NCI-H146 treated with DMSO at 0.1 percent for 48 hours (cell line): ENCODE measurements around the gene NAA10.

Source experiments
- DNase-seq: peaks from one replicate; lab custom pipeline; 2025; ENCODE audit not compliant: unreplicated experiment; lab: John Stamatoyannopoulos, UW

NAA10 gene

DNA sequence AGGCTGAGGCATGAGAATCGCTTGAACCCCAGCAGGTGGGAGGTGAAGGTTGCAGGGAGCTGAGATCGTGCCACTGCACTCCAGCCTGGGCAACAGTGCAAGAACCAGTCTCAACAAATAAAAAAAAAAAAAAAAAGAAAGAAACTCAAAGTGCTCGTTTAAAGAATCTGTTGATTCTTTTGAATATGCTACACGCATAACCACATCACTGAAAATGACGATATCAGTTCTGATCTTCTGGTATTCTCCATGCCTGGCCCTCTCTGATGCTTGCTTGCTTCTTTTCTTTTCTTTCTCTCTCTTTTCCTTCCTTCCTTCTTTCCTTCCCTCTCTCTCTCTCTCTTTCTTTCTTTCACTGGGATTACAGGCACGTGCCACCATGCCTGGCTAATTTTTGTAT is 23.0 kb downstream of the NAA10 start:
- DNase-seq = no peak

DNA sequence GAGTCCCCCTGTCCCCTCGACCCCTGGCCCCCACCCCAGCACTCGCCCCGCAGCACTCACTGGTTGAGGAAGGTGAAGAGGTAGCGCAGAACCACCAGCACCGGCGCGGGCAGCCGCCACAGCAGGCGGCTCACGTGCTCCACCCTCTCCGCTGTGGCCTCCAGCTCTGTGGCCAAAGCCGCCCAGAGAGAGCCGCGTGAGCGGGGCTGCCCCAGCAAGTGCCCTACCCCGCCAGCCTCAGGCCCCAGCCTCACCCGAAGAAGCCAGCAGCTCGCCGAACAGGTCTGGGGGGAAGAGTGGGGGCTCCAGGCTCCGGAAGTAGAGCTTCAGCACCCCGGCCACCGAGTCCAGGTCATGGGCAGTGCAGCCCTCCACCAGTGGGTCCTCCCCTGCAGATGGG is 24.4 kb downstream of the NAA10 start:
- no peak for DNase-seq

DNA sequence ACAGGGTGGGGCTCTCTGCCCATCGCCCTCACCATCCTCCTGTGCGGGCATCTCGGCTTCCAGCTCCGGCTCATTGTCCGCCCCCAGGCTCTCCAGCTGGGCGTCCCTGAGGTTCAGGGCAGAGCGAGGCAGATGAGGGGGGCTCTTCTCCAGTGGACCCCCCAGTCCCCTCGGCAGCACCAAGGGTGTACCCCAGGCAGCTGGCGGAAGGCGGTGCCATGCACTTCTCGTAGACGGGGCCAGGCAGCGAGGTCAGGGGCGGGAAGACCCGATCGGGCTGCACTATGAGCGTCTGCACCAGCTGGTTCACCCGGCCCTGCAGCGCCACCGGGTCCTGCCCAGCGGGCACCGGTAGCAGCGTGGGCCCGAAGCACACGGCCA is 24.9 kb downstream of the NAA10 start:
- DNase-seq = no peak

DNA sequence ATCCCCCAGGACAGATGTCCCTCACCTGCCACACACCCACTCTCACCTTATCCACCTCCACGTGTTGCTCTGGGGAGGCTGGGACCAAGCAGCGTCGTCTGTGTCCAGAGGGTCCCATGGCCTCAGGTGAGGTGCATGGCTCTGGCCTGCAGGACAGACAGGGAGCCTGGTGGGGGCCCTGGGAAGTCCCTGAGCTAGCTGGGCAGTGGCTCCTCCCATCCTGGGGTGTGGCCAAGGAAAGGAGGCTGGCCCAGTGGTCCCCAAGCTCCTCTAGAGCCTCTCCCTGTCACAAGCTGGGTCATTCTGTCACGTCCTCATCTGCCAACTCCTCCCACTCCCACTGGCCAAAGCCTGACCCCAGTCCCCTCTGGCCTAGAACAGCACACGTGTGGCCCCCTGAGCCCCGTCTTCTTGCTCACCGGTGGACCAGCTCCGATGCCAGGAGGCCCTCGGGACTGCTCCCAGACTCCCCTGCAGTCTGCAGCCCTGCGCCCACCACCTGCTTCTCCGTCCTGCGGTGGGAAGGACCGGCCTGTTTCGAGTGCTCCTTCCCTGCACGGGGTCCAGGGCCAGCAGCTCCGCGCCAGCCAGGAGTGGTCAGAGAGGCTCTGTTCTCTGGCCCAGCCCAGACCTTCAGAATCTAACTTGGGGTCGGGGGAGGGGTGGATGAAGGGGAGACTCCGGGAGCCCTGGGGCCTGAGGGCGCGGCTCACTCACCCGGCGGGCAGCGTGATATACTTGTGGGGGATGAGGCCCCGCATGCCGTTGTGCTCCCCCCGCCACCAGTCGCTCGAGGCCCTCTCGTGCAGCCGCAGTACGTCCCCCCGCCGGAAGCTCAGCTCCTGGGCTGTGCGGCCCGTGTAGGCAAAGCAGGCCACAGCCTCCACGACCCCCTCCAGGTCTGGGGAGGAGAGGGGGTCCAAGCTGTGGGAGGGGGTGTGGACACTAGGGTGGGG is 25.5 kb downstream of the NAA10 start:
- DNase-seq = no peak

DNA sequence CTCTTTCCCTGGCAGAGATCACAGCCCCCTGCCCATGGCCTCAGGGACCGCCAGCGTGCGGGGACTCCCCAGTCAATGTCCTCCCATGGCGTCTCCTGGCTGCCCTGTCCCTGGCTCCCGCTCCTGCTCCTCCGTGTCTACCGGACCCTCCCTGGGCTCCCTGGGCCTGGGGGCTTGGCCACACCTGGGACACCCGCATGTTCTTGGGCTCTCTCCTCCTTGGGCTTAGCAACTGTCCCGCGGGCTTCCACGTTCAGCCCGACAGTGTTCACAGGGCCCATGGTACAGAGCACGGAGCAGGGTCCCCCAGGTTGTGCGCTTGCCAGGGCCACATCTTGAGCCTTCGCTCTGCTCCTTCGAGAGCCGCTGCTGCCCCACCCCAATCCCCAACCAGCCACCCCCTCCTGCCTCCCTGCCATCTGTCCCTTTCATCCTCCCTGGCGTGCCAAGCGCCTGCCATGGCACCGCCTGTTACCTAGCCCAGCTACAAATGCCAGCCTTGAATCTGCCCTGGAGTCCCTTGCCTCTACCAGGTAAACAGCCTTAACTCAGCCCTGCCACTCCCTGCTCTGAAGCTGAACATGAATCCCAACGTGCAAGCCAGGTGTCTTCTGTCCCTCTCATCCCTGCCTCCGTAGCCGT is 26.5 kb downstream of the NAA10 start:
- no peak for DNase-seq

DNA sequence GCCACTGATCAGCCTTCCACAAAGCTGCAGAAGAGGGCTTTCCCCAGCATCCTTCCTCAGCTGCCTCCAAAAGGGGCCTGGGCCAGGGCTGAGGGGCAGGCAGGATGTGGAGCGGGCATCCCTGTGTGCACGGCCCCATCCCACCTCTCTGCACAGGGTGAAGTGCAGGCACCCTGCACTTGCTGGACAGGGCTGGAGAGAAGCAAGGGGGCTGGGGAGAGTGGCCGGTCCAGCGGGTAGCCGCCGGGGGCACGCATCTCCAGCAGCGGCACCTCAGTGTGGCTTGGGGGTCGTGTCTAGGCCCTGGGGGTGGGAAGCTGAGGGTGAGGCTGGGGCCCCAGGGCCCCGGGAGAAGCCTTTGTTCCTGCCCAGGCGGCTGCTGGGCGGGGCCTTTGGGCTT is 27.4 kb downstream of the NAA10 start:
- no peak for DNase-seq

DNA sequence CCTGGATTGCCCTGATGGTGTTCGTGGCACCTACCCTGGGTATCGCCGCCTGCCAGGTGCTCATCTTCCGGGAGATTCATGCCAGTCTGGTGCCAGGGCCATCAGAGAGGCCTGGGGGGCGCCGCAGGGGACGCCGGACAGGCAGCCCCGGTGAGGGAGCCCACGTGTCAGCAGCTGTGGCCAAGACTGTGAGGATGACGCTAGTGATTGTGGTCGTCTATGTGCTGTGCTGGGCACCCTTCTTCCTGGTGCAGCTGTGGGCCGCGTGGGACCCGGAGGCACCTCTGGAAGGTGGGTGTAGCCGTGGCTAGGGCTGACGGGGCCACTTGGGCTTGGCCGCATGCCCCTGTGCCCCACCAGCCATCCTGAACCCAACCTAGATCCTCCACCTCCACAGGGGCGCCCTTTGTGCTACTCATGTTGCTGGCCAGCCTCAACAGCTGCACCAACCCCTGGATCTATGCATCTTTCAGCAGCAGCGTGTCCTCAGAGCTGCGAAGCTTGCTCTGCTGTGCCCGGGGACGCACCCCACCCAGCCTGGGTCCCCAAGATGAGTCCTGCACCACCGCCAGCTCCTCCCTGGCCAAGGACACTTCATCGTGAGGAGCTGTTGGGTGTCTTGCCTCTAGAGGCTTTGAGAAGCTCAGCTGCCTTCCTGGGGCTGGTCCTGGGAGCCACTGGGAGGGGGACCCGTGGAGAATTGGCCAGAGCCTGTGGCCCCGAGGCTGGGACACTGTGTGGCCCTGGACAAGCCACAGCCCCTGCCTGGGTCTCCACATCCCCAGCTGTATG is 28.5 kb downstream of the NAA10 start:
- no peak for DNase-seq

DNA sequence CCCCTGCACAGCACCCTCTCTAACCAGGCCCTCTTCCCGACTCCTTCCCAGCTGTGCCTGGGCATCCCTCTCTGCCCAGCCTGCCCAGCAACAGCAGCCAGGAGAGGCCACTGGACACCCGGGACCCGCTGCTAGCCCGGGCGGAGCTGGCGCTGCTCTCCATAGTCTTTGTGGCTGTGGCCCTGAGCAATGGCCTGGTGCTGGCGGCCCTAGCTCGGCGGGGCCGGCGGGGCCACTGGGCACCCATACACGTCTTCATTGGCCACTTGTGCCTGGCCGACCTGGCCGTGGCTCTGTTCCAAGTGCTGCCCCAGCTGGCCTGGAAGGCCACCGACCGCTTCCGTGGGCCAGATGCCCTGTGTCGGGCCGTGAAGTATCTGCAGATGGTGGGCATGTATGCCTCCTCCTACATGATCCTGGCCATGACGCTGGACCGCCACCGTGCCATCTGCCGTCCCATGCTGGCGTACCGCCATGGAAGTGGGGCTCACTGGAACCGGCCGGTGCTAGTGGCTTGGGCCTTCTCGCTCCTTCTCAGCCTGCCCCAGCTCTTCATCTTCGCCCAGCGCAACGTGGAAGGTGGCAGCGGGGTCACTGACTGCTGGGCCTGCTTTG is 29.2 kb downstream of the NAA10 start:
- no peak for DNase-seq

DNA sequence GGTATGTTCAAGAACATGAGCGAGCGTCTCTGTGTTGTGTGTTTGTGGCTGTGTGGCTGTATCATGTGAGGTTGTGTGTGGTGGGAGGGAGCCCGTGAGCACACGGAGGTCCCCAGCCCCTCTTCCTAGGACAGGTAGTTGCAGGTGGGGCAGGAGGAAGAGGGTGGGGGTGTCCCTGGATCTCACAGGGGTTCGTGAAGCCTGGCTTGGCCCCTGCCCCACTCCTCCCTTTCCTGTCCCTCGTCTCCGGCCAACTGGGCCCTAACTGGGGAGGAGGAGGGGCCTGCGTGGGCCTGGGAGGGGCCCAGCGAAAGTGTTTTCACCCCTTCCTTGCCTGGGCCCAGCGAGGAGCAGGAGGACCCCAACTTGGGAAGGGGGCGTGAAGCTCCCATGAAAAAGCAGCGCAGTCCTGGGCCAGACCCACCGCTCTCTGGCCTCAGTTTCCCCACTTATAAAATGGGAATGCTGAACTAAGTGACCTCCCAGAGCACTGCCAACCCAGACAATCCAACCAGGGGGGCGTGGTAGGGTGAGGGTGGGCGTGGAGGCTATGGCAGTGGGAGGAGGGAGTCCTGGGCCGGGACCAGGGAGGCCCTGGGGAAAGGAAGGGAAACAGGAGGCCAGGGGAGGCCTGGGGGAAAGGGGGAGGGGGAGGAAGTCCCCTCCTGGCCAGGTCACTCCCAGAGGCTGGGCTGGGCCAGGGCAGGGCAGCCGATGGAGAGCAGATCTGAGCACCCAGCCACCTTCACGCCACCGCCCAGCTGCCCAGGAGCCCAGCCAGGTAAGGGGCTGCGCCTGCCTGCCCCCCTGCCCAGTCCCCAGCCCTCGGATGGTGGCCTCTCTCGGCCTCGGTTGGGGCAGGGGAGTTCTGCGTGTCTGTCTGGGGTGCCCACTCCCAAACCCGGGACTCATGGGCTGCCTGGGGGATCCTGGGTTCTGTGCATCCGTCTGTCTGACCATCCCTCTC is 30.6 kb downstream of the NAA10 start, which contains the start of gene AVPR2:
Gene AVPR2, plus strand, starts transcription at position 683 of the 967 bp plus-strand sequence. CDS start 473 bp downstream, outside the sequence.
- DNase-seq = no peak

DNA sequence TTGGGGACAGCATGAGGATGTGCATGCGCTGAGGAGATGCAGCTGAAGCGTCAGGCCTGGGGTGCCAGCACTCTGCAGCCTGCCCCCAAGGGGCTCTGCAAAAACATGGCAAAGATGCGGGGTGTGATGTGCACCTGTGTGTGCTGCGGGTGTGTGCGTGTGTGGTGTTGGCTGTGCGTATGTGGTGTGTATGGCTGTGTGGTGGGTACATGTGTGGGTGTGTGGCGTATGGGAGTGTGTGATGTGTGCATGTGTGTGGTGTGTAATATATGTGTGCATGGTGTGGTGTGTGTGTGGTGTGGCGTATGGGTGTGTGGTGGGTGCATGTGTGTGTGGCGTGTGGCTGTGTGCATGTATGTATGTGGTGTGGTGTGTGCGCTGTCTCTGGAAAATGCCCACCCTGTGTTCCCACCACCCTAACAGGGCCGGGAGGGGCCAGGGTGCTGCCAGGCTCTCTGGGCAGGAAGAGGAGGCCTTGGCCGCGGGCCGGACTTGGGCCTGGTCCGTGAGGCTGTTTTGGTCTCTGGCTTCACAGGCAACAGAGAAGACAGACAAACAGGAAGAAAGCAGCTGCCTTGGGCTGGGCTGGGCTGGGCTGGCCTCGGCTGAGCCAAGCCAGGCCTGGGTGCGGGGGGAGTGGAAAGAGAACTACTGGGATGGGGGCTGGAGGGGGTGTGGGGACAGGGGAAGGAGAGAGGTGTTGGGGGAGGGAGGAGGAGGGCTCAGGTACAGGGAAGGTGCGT is 31.4 kb downstream of the NAA10 start:
- DNase-seq = no peak

DNA sequence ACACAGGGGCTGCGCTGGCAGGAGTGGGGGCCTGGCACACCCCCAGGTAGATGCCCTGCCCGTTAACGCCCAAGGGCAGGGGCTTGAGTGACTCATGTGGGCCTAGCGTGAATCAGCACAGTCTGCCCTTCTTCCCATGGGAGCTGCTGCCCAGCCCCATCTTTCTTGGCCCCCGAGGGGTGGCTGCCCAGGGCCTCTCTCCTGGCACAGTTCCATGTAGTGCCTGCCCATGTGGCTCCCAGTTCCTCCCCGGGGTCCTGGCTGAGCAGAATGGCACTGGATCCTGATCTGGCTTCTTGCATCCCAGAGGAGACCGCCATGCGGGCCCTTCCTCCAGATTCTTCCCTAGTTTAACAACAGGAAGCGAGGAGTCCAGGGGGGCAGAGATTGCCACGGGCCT is 32.5 kb downstream of the NAA10 start:
- no peak for DNase-seq

DNA sequence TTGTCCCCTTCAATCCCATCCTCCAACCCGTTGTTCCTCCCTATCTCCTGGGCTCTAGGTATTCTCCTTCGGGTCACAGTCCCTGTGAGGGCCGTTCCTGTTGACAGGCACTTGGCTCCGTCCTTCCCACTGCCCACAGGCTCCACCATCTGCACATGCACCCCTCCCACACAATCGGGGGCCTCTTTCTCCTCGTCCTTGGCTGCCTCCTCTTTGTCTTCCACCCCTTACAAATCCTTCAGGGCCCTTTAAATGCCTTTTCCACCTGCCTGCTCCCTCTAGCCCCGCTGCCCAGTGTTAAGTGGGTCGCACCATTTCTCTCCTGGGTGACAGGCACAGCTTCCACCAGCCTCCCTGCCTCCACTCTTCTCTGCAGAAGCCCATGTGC is 33.1 kb downstream of the NAA10 start:
- no peak for DNase-seq

DNA sequence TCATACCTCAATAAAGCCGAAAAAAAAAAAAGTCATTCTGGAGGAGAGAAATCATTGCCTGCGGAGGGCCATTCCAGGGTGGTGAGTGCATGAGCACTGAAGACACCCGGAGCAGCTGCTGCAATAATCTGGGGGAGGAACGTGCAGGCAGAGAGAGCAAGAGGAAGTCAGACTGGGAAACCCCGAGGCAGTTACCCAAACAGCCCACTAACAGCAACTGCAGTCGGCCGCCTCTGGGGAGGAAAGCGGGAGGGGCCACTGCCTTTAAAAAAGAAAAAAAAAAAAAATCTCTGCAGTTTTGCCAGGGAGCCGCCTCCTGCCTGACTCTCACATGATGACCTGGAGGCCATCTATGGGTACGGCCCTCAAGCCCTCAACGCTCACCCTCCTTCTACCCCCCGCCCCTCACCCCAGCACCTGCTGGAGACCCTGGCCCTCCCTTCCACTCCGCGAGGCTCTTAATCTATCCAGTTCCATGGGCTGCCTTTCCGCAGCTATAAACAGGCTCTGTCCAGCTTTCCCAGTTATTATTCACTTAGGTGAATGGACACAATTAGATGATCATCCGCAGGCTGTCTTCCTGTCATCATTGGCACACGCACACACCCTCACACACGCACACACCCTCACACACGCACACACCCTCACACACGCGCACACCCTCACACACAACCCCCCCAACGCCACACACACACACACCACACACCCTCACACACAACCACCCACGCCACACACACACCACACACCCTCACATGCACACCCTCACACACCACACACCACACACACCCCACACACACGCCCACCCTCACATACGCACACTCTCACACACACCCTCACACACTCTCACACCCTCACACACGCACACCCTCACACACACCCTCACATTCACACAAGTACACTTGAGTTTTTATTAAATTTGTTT is 33.7 kb downstream of the NAA10 start:
- DNase-seq = peak; percentile 54

DNA sequence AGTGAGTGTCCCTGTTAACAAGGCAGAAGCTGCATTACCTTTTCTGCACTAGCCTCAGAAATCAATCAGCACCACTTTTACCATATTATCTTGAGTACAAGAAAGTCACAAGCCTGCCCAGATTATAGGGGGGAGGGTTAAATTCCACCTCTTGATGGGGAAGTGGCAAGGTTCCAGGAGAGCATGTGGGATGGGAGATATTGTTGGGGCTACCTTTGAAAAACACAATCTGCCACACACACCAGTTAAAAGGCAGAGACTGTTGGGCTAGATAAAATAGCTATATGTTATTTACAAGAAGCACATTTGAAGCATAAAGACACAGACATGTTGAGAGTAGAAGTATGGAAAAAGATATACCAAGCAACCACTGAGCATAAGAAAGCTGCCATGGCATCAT is 36.9 kb downstream of the NAA10 start:
- DNase-seq = no peak

DNA sequence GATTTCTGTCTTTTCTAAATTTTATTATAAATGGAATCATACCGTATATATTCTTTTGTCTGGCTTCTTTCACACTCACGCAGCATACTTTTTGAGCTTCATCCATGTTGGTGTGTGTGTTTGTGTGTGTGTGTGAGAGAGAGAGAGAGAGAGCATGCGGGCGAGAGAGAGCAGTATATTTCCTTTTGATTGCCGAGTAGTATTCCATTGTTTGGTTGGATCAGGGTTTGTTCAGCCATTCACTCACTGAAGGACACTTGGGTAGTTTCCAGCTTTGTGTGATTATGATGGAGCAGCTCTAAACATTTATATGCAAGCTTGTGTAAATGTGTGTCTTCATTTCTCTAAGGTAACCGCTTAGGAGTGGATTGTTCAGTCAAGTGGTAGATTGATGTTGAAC is 45.7 kb downstream of the NAA10 start:
- no peak for DNase-seq

DNA sequence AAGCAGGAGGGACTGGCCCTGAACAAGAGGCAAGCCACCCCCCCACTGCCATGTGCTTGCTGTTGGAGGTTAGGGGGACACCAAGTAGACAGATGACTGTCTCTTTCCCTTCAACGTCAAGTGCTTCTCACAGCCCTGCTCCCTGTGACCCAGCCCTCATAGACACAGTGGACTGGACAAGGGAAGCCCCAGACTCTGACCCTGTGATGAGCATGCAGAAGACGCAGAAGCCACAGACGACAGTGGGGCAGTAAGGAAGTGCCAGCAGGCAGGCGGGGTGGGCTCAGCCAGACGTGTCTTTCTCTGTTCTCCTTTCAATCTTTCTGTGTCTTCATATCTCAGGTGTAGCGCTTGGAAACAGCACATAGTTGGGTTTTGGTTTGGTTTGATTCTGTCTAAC is 46.5 kb downstream of the NAA10 start:
- DNase-seq = no peak

DNA sequence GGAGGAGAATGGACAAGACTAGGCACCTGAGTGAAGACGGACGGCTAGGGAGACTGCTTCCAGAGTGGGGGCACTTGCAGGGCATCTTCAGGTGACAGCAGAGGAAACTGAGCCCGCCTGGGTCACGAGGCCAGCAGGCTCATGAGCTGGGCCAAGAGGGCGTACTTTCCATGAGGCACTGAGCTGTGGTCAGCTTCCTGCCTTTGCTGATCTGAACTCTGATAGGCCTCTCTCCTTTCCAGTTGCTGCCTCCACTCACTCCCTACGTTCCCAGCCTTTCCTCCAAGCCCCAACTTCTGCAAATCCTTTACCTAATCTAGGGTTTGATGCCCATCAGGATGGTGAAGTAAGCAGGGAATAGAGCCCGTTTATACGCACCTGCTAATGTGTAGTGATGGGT is 47.5 kb downstream of the NAA10 start:
- no peak for DNase-seq

DNA sequence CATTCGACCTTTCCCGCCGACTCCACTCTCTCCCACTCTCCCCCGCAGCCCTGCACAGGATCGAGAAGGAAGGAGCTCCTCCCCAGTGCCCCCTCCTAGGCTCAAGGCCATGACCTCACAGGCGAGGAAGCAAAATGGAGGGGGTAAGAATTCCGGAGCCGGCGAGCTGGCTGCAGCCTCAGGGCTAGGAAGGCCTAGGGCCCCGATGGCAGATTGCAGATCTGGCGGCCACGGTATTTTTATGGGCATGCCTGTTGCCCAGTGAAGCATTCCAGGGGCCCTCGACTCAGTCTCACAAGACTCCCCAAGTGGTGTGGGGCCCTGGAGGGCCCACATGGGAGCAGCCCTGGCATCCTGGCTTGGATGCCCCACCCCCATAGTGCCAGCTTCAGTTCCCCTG is 47.9 kb downstream of the NAA10 start:
- no peak for DNase-seq
